Measurements from ENCODE around the gene TRABD2B. TPM values are rescaled to one million over a fixed set of nuclear protein-coding genes. Genes with fewer than 3 reads are reported as not detected.

Gene TRABD2B
- total and polyA plus RNA-seq, 2 of the 4 experiments (the other 2 are of a cell fraction), result not detected

DNA sequence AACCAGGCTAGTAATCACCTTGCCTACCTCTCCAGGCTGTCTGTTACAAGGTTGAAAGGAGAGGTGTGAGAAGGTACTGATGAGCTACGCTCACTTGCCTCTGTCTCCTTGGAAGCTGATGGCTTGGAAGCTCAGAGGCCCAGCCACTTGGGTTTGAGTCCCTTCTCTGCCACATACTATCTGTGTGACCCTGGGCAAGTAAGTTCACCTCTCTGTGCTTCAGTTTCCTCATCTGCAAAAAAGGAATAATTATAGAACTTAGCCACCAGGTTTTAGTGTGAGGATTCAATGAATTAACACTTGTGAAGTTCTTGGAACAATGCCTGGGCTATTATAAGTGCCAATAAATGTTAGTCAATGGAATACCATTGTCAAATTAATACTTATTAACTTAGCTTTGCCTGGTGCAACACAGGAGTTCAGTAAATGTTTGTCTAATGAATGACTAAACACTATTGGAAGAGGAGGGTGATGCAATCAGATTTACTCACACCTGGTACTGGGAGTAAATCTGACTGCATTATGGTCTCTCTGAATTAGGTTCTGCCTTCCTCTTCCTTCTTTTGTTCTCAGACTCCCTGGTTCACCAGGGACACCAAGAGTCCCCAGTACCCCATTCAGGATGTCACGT lies 55.5 kb downstream of the TRABD2B start:
- H3K23ac ChIP-seq (ENCODE audit: low read depth, low read length), result no peak overlapping the region
- no peaks in the 10 kb centered on the region for H3K27me3 ChIP-seq (ENCODE audit: control insufficient read depth, insufficient read depth, low read length)
- no peak overlapping the region for H3K18ac ChIP-seq (ENCODE audit: low read depth, low read length)
- ATAC-seq (ENCODE audit: low read depth) (no peak), DNase-seq (no peak)
- dilution Hi-C loops (cut with HindIII; ENCODE audit: low sequenced_read_pairs, unreplicated experiment) (no loop called here), intact Hi-C loops (cut with micrococcal nuclease) (no loop called here), in situ Hi-C loops (cut with MboI; ENCODE audit: low sequenced_read_pairs) (no loop called here)
- H3K4ac ChIP-seq (ENCODE audit: low read depth, low read length), result no peak overlapping the region
- no peak overlapping the region for H2AK5ac ChIP-seq (ENCODE audit: low read depth, low read length)
- H2BK15ac ChIP-seq (ENCODE audit: low read depth, low read length), result no peak overlapping the region
- no peak overlapping the region for H4K5ac ChIP-seq (ENCODE audit: low read depth, low read length)
- H4K8ac ChIP-seq (ENCODE audit: low read depth in 2 of 2, low read length in 2 of 2), result no peak overlapping the region
- BruUV-seq (replicated peaks), result no TSS peak
- no peaks in the 10 kb centered on the region for H4K20me1 ChIP-seq (ENCODE audit: insufficient read depth, low read length)
- no peaks in the 10 kb centered on the region for H3K36me3 ChIP-seq (ENCODE audit: control insufficient read depth, insufficient read depth, low read length)
- 0 out of 2 replicates have a peak, but pooled peaks have one; percentile 30 for TF ChIP-seq CEBPB (IDR thresholded peaks at IDR 0.05; ENCODE audit: low read depth, low read length)
- TF ChIP-seq, protein P1, sequence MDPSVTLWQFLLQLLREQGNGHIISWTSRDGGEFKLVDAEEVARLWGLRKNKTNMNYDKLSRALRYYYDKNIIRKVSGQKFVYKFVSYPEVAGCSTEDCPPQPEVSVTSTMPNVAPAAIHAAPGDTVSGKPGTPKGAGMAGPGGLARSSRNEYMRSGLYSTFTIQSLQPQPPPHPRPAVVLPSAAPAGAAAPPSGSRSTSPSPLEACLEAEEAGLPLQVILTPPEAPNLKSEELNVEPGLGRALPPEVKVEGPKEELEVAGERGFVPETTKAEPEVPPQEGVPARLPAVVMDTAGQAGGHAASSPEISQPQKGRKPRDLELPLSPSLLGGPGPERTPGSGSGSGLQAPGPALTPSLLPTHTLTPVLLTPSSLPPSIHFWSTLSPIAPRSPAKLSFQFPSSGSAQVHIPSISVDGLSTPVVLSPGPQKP (IDR thresholded peaks at IDR 0.05; ENCODE audit: borderline replicate concordance, low read depth, low read length), result no peak
- H2BK20ac ChIP-seq (ENCODE audit: low read depth, low read length), result no peak overlapping the region
- H2BK5ac ChIP-seq (ENCODE audit: low read depth, low read length, poor library complexity, severe bottlenecking), result no peak overlapping the region
- no peak overlapping the region for H2AFZ ChIP-seq (replicated peaks; ENCODE audit: low read length, poor library complexity)
- H3K14ac ChIP-seq (replicated peaks; ENCODE audit: low read depth, low read length), result no peak overlapping the region
- POLR2A ChIA-PET (ENCODE audit: unreplicated experiment), result no interaction called here
- H3K9me3 ChIP-seq (ENCODE audit: control insufficient read depth, insufficient read depth, low read length), result no peaks in the 10 kb centered on the region
- no peak overlapping the region for H4K91ac ChIP-seq (ENCODE audit: insufficient read depth, low read depth, low read length)
- H3K4me1 ChIP-seq (ENCODE audit: control insufficient read depth, insufficient read depth, low read length), result no peaks in the 10 kb centered on the region
- H3K4me2 ChIP-seq (ENCODE audit: low read depth, low read length), result no peak overlapping the region
- no peak overlapping the region for H3K56ac ChIP-seq (ENCODE audit: extremely low read depth, insufficient read depth, low read length)
- peak overlapping the region; percentile 45 for H2AK9ac ChIP-seq (replicated peaks; ENCODE audit: low read depth, low read length, poor library complexity)
- no peaks in the 10 kb centered on the region for H3K9me1 ChIP-seq (ENCODE audit: insufficient read depth, low read length)
- no peak overlapping the region for H2BK120ac ChIP-seq (ENCODE audit: low read depth, low read length)
- no peak overlapping the region for H3K4me3 ChIP-seq (ENCODE audit: insufficient read depth, low read depth, low read length)
- H3K27ac ChIP-seq (ENCODE audit: insufficient read depth, low read length), result no peak overlapping the region
- H3K79me1 ChIP-seq (ENCODE audit: low read depth in 1 of 2, low read length in 2 of 2), result no peaks in the 10 kb centered on the region
- CTCF ChIA-PET, result interaction anchor here (0.6 kb wide), 1 partner anchor 204 kb away, joined by 3 read pairs; no protein-coding TSS in a partner anchor
- no CpG with 5 or more reads among the region's 2 CpGs for WGBS, 2 experiments (ENCODE audit: extremely low coverage in 2 of 2, insufficient read length in 1 of 2)
- no peak overlapping the region for H3K9ac ChIP-seq (ENCODE audit: low read depth, low read length)
